Fibroblast of peridontal ligament (primary cell): ENCODE results near the gene TCF3.
"Not testable (repeated sequence)": the region's sequence is repeated elsewhere in the genome, so short reads cannot be mapped to it uniquely, and the experiment has no call there.

Source experiments
- DNase-seq: peaks from one replicate; pipeline ENCODE4 v3.0.0-alpha.2; 2010; ENCODE audit errors: extremely low read depth

Gene TCF3

DNA sequence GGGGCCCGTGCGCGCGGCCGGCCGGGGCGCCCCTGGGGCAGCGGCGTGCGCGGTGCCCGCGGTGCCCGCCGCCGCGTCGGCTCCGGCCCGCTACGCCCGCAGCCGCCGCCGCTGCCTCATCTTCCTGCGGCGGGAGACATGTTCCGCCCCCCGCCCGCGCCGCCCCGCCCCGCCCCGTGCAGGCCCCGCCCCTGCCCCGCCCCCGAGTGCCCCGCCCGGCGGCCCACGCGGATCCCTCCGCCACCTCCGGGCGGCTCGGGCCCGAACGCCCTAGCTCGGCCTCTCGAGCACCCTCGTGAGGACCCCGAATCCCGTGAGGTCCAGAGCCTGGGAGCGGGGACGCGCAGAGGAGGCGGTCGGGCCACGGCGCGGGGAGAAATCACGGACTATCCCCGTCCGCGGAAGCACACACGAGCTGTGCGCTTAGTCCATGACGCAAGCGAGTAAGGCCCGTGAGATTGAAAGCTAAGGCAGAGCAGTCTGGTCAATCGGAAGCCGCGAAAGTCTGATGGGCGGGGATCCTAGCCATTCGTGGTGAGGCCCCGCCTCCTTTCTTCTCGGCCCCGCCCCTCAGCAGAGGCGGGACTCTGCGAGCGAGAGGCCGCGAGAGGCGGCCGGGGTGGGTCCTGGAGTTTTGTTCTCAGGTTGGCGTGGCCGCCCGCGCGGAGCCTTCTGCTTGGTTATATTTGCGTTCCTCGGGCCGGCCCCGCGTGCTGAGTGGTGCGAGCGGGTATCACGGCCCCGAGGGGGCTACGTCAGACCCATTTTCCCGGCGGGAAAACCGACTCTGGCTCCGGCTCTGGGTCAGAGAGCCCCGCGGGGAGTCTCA lies at the start of gene TCF3:
TSS of gene TCF3 (minus strand) at position 145 of the 829 bp plus-strand sequence. CDS start 2,367 bp downstream, outside the sequence.
- peak; percentile 99 for DNase-seq

- DNase-seq = no peak
Measured at GRCh38 chr19:1700733-1701663, 48.6 kb upstream of the TCF3 start.

DNA sequence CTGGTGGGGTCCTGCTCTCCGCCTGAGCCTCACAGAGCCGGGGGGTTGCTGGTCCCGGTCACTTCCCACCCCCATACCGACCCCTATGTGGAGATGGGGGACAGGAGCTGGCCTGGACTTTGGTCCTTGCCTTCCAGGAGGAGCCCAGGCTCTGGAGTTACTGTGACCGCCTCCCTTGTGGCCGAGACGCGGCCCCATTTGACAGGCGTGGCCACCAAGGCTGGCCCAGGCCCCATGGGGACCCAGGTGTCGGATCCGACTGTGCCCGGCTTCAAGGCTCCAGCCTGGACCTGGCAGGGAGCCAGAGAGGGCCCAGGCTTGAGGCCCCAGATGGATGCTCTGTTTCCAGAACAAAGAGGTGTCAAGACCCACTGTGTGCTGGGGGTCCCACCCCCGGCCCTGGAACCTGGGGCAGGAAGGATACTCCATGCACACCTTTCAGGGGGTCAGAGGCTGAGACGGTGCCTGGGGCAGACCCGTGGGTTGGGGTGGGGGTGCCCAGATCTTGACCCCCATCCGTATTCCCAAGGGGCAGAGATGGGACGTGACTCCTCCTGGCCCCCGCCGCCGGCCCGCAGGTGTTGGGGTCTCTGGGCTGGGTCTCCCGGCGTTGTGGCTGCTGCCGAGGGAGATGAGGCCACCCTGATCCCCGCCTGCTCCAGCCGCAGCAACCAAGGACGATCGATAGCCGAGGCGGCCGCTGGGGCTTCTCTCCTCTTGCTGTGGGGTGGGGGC lies 47.8 kb upstream of the TCF3 start:
- DNase-seq = no peak

DNA sequence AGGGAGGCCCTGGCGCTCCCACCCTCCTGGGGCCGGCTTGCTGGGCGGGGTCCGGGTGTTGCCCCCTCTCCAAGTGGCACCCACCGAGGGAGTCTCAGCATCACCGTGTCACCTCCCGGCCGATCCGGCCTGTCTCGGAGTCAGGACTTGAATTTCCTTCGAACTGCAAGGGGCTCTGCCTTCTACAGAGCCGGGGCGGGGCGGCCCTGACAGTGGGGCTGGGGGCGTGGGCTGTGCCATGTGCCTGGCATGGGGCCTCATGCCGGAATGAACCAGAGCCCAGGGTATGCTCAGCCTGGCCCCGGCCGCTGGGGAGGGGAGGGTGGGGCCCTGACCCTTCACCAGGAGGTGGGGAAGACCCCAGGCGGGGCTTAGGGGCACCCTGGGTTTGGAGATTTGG lies 47.0 kb upstream of the TCF3 start:
- DNase-seq = no peak

- no peak for DNase-seq
Measured at GRCh38 chr19:1698636-1699035, 46.2 kb upstream of the TCF3 start.

DNA sequence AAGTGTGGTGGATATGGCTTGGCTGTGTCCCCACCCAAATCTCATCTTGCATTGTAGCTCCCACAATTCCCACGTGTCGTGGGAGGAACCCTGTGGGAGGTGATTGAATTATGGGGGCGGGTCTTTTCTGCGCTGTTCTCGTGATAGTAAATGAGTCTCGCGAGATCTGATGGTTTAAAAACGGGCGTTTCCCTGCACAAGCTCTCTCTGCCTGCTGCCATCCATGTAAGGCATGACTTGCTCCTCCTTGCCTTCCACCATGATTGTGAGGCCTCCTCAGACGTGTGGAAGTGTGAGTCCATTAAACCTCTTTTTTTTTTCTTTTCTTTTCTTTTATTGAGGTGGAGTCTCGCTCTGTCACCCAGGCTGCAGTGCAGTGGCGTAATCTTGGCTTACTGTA lies 43.1 kb upstream of the TCF3 start:
- not testable (repeated sequence) for DNase-seq

GRCh38 chr19:1691589-1692290 lies 39.3 kb upstream of the TCF3 start:
- DNase-seq = no peak

- no peak for DNase-seq
Measured at GRCh38 chr19:1690699-1691307, 38.4 kb upstream of the TCF3 start.

GRCh38 chr19:1685785-1686184 lies 33.4 kb upstream of the TCF3 start:
- DNase-seq = not testable (repeated sequence)

DNA sequence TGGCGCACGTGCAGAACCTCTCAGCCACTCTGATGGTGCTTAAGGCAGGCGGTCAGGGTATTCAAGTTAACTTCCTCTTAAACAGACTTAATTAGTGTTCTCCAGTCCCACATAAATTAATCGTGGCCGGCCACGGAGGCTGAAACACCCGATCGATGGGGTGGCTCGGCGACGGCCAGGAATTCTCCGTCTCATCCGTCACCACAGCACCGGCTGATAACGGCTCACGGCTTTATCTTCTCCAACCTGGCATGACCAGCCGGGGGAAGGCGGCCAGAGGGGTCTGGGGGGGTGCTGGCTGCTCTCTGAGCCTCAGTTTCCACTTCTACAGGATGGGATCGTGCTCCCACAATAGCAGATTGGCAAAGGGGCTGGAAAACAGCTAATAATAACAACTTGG lies 32.6 kb upstream of the TCF3 start:
- no peak for DNase-seq

- no peak for DNase-seq
Measured at GRCh38 chr19:1684573-1684912, 32.1 kb upstream of the TCF3 start.

DNA sequence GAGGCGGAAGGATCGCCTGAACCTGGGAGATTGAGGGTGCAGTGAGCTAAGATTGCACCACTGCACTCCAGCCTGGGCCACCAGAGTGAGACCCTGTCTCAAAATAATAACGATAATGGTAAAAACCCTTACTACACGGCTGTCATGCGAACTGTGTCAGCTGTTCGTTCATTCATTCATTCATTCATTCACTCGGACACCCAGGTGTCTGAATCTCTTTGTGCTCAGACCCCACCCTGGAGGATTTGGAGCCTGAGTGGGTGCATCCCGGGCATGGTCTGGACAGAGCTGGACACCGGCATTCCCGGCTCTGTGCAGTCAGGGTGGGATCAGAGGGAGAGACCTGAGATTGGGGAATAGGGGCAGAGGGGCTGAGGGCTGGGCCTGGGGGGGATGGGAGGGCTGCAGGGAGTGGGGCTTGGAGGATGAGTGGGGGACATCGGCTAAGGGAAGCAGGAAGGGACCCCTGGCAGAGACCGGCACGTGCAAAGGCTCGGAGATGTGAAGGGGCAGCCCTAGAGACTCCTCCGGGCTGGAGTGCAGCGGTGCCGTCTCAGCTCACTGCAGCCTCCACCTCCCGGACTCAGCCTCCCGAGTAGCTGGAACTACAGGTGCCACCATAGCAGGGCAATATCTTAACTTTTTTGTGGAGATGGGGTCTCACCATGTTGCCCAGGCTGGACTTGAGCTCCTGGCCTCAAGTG lies 31.6 kb upstream of the TCF3 start:
- no peak for DNase-seq

DNA sequence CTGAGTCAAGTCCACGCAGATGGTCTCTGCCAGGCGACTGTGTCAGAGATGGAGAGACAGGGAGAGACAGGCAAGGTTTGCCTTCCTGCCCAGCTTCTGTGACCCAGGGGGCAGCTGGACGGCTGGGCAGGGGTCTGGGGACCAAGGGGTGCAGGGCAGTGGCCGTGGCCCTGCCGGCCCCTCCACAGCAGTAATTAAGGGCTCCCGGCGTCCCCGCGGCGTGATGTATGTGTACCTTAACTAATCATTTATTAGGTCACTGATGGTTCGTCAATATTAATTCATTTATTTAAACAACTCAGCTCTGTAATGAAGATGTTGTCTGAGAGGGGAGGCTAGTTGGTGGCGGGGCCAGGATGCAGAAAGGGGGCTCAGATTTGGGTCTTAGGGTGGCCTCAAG lies 28.6 kb upstream of the TCF3 start:
- DNase-seq = no peak

DNA sequence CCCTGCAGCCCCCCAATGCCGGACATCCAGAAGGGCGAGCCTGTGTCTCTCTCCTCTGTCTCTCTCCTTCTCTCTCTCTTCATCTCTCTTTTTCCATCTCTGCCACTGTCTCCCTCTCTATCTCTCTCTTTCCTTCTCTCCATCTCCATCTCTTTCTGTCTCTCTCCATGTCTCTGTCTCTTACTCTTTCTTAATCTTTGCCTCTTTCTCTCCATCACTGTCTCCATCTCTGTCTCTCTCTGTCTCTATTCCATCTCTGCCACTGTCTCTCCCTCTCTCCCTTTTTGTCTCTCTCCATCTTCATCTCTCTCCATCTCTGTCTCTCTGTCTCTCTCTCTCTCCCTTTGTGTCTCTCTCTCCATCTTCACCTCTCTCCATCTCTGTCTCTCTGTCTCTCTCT lies 25.7 kb upstream of the TCF3 start:
- no peak for DNase-seq

DNA sequence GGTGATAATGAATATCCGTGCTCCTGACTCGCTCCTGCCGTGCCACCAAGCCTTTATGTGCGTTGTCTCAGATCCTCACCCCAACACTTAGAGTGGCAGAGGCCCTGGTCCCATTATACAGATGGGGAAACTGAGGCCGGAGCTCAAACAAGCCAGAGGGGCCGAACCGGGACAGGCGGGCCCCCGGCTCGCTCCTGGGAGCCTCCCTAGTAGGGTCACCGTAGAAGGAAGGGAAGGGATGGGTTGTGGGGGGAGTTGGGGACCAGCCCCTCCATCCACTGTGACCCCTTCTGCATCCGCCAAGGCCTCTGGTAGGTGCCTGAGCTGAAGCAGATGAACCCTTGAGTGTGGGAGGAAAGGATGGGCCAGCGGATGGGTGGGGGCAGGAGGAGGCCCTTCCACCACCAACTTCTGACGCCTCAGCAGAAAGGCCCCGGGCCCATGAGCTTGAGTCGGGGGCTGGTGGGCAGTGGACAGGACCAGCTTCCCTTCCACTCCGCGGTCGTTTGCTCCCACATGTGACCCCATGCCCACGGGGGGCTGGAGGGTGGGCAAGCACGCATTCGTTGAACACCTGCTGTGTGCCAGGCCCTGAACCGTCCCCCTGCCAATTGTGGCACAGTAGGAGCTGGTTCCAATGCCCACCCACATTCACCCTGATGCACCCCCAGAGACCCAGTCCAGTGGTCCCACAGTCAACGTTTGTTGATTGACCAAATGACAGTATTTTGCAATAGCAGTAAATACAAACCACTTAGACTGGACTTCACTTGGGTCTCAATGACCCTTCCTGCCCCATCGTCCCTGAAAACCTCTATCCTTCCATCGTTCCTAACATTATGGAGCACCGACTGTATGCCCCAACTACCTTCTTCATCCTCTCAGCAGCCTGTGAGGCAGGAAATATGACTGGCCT lies 24.2 kb upstream of the TCF3 start:
- no peak for DNase-seq

DNA sequence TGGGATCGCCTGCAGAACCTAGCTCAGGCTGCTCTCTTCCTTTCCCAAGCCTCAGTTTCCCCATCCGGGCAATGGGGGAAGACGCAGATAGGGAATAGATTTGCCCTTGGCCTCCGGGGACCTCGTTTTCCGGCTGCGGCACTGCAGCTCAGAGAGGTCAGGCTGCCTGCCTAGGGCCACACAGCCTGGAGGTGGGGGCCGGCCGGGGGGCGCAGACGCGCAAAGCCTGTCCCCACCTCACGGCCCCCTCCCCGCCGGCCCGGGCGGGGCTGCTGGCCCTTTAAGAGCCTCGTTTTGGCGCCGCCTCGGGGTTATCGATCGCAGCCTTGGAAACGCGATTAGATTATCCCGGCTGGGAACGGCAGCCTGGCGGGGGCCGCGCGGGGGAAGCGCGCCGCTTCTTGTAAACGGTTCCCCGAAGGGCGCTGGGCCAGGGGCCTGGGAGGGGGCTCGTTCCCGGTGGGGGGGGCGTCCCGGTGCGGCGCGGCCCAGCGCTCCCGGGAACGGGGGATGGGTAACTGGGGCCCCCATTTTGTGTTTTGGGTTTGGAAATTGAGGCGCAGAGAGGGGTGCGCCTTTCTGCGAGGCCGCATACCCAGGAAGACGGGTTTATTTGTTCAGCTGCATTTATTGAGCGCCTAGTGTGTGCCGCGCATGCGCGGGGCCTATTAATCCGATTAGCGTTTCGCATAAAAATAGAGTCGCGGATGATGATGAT lies 23.4 kb upstream of the TCF3 start:
- DNase-seq = no peak

- no peak for DNase-seq
Measured at GRCh38 chr19:1674293-1674679, 21.9 kb upstream of the TCF3 start.

- DNase-seq = no peak
Measured at GRCh38 chr19:1673645-1674292, 21.4 kb upstream of the TCF3 start.
